ENCODE results near the gene LITAFD. TPM values are rescaled to one million over a fixed set of nuclear protein-coding genes. Genes with fewer than 3 reads are reported as not detected.

Gene LITAFD
- total and polyA plus RNA-seq, 2 of the 4 experiments (the other 2 are of a cell fraction): not detected

GRCh38 chr16:8912793-8913192 is 30.6 kb downstream of the LITAFD start:
- H3K56ac ChIP-seq (ENCODE audit: extremely low read depth, insufficient read depth, low read length): no peak overlapping the region
- peaks cover 20% of the 10 kb centered on the region for H4K20me1 ChIP-seq (ENCODE audit: insufficient read depth, low read length)
- no peak overlapping the region for H3K27ac ChIP-seq (ENCODE audit: insufficient read depth, low read length)
- WGBS, 2 experiments (ENCODE audit: extremely low coverage in 2 of 2, insufficient read length in 1 of 2): 100% methylated on average over 1 of the region's 4 CpGs; no CpG with 5 or more reads in 1 of the 2 experiments
- ChIA-PET CTCF (no interaction called here), POLR2A (ENCODE audit: unreplicated experiment) (no interaction called here)
- H2BK20ac ChIP-seq (ENCODE audit: low read depth, low read length): no peak overlapping the region
- H3K4me3 ChIP-seq (ENCODE audit: insufficient read depth, low read depth, low read length): no peak overlapping the region
- no peak overlapping the region for H3K9ac ChIP-seq (ENCODE audit: low read depth, low read length)
- H3K79me1 ChIP-seq (ENCODE audit: low read depth in 1 of 2, low read length in 2 of 2): peaks cover 40 to 56% of the 10 kb centered on the region in 2 experiments; a peak in 3 of 4 replicates
- H3K36me3 ChIP-seq (ENCODE audit: control insufficient read depth, insufficient read depth, low read length): peaks cover 48% of the 10 kb centered on the region
- H3K23ac ChIP-seq (ENCODE audit: low read depth, low read length): no peak overlapping the region
- no peak overlapping the region for H3K4ac ChIP-seq (ENCODE audit: low read depth, low read length)
- H3K4me2 ChIP-seq (ENCODE audit: low read depth, low read length): no peak overlapping the region
- H4K91ac ChIP-seq (ENCODE audit: insufficient read depth, low read depth, low read length): no peak overlapping the region
- no peak overlapping the region for H4K5ac ChIP-seq (ENCODE audit: low read depth, low read length)
- no peak overlapping the region for H2AK5ac ChIP-seq (ENCODE audit: low read depth, low read length)
- H3K27me3 ChIP-seq (ENCODE audit: control insufficient read depth, insufficient read depth, low read length): no peaks in the 10 kb centered on the region
- H3K14ac ChIP-seq (replicated peaks; ENCODE audit: low read depth, low read length): no peak overlapping the region
- no peak overlapping the region for H2AK9ac ChIP-seq (replicated peaks; ENCODE audit: low read depth, low read length, poor library complexity)
- H3K9me3 ChIP-seq (ENCODE audit: control insufficient read depth, insufficient read depth, low read length): no peaks in the 10 kb centered on the region
- intact Hi-C loops (cut with micrococcal nuclease): loop anchor here (5.0 kb wide), 1 partner anchor 35 kb away; no protein-coding TSS in a partner anchor
- TF ChIP-seq CTCF (conservative IDR thresholded peaks at IDR 0.05; ENCODE audit: low read depth, low read length): no peak
- no peak for TF ChIP-seq POLR2A (IDR thresholded peaks at IDR 0.05; ENCODE audit: low read depth, low read length)
- TF ChIP-seq MXI1 (IDR thresholded peaks at IDR 0.05; ENCODE audit: borderline replicate concordance, low read depth, low read length): no peak
- TF ChIP-seq, protein P1, sequence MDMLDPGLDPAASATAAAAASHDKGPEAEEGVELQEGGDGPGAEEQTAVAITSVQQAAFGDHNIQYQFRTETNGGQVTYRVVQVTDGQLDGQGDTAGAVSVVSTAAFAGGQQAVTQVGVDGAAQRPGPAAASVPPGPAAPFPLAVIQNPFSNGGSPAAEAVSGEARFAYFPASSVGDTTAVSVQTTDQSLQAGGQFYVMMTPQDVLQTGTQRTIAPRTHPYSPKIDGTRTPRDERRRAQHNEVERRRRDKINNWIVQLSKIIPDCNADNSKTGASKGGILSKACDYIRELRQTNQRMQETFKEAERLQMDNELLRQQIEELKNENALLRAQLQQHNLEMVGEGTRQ (IDR thresholded peaks at IDR 0.05; ENCODE audit: low read depth, low read length): no peak
- TF ChIP-seq MAZ (IDR thresholded peaks at IDR 0.05; ENCODE audit: borderline replicate concordance, low read depth, low read length): no peak
- no peak for TF ChIP-seq SMC3 (IDR thresholded peaks at IDR 0.05; ENCODE audit: low read depth, low read length)
- no peak for TF ChIP-seq MAFK (IDR thresholded peaks at IDR 0.05; ENCODE audit: low read depth, low read length)
- TF ChIP-seq CHD1 (IDR thresholded peaks at IDR 0.05; ENCODE audit: low read depth, low read length): no peak
- TF ChIP-seq NFE2L2 (IDR thresholded peaks at IDR 0.05; ENCODE audit: low read depth, low read length): no peak
- no peak for TF ChIP-seq RCOR1 (IDR thresholded peaks at IDR 0.05; ENCODE audit: insufficient replicate concordance, low read length)
- TF ChIP-seq CEBPB (IDR thresholded peaks at IDR 0.05; ENCODE audit: low read depth, low read length): no peak
- TF ChIP-seq RFX5 (IDR thresholded peaks at IDR 0.05; ENCODE audit: low read depth, low read length): no peak
- TF ChIP-seq, protein P2, sequence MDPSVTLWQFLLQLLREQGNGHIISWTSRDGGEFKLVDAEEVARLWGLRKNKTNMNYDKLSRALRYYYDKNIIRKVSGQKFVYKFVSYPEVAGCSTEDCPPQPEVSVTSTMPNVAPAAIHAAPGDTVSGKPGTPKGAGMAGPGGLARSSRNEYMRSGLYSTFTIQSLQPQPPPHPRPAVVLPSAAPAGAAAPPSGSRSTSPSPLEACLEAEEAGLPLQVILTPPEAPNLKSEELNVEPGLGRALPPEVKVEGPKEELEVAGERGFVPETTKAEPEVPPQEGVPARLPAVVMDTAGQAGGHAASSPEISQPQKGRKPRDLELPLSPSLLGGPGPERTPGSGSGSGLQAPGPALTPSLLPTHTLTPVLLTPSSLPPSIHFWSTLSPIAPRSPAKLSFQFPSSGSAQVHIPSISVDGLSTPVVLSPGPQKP (IDR thresholded peaks at IDR 0.05; ENCODE audit: borderline replicate concordance, low read depth, low read length): no peak
- no peak for TF ChIP-seq BHLHE40 (IDR thresholded peaks at IDR 0.05; ENCODE audit: low read depth, low read length)
- no peak for TF ChIP-seq FOS (IDR thresholded peaks at IDR 0.05; ENCODE audit: low read depth, low read length)
- TF ChIP-seq RAD21 (IDR thresholded peaks at IDR 0.05; ENCODE audit: low read length): no peak
- no peak for ATAC-seq (ENCODE audit: low read depth)
- no peaks in the 10 kb centered on the region for H3K4me1 ChIP-seq (ENCODE audit: control insufficient read depth, insufficient read depth, low read length)
- dilution Hi-C loops (cut with HindIII; ENCODE audit: low sequenced_read_pairs, unreplicated experiment): no loop called here
- in situ Hi-C loops (cut with MboI; ENCODE audit: low sequenced_read_pairs): no loop called here
- BruUV-seq (replicated peaks): no TSS peak
- no peak overlapping the region for H2BK5ac ChIP-seq (ENCODE audit: low read depth, low read length, poor library complexity, severe bottlenecking)
- no peak overlapping the region for H2BK120ac ChIP-seq (ENCODE audit: low read depth, low read length)
- no peak overlapping the region for H2AFZ ChIP-seq (replicated peaks; ENCODE audit: low read length, poor library complexity)
- no peak overlapping the region for H4K8ac ChIP-seq (ENCODE audit: low read depth in 2 of 2, low read length in 2 of 2)
- no peak overlapping the region for H3K18ac ChIP-seq (ENCODE audit: low read depth, low read length)
- no peak overlapping the region for H2BK15ac ChIP-seq (ENCODE audit: low read depth, low read length)
- H3K9me1 ChIP-seq (ENCODE audit: insufficient read depth, low read length): peaks cover 7% of the 10 kb centered on the region; the same call in 1 of the 2 replicates
- no peak for DNase-seq
